Heart left ventricle (tissue), 16 donors: ENCODE measurements around the gene RANBP17. TPM values are rescaled to one million over a fixed set of nuclear protein-coding genes. Genes with fewer than 3 reads are reported as not detected.

ENCODE experiments used
- ATAC-seq, 4 donors: fragments of 200-7000 bp; cut with Tn5 transposase; one replicate each; pipeline ENCODE4 v1.9.1; 2020 to 2022; ENCODE audit warnings: moderate library complexity in 4 of 4, mild to moderate bottlenecking in 3 of 4, moderate number of reproducible peaks in 1 of 4
- DNase-seq, 5 donors: peaks; one replicate each; pipeline ENCODE4 v3.0.0-alpha.2; 2020
- H3K27ac ChIP-seq, 12 donors: fragments of 200-600 bp; sonication (generic) in 4 of 12; one replicate each; pipeline versions ENCODE4 v1.5.0 to v1.8.0; 2016 to 2022; ENCODE audit warnings: mild to moderate bottlenecking in 2 of 12
- H3K27me3 ChIP-seq, 9 donors: fragments of 200-600 bp; sonication (generic) in 2 of 9; one replicate each; pipeline versions ENCODE4 v1.5.1 to v1.8.0; 2016 to 2022; ENCODE audit warnings: mild to moderate bottlenecking in 3 of 9
- H3K36me3 ChIP-seq, 9 donors: fragments of 200-600 bp; sonication (generic) in 2 of 9; one replicate each; pipeline versions ENCODE4 v1.5.0 to v1.8.0; 2018 to 2022; ENCODE audit warnings: mild to moderate bottlenecking in 2 of 9
- H3K4me1 ChIP-seq, 12 donors: fragments of 200-600 bp; sonication (generic) in 4 of 12; one replicate each; pipeline versions ENCODE4 v1.5.0 to v1.8.0; 2016 to 2022; ENCODE audit warnings: mild to moderate bottlenecking in 3 of 12
- H3K4me3 ChIP-seq, 12 donors: fragments of 200-600 bp; sonication (generic) in 4 of 12; one replicate each; pipeline versions ENCODE4 v1.5.0 to v1.8.0; 2017 to 2022; ENCODE audit warnings: mild to moderate bottlenecking in 9 of 12, moderate library complexity in 4 of 12
- H3K9me3 ChIP-seq, 12 donors: fragments of 200-600 bp; sonication (generic) in 4 of 12; one replicate each; pipeline versions ENCODE4 v1.5.0 to v1.8.0; 2016 to 2022; ENCODE audit warnings: mild to moderate bottlenecking in 1 of 12
- CTCF ChIP-seq, 12 donors: fragments of 200-600 bp; sonication (generic) in 4 of 12; IDR thresholded peaks; one replicate each; pipeline versions ENCODE4 v1.5.0 to v1.8.0; 2018 to 2022; ENCODE audit warnings: antibody characterized with exemption in 12 of 12, mild to moderate bottlenecking in 5 of 12
- POLR2A ChIP-seq, 2 donors: fragments of 450-650 bp; IDR thresholded peaks; one replicate each; pipeline ENCODE4 v1.6.1; 2017; ENCODE audit warnings: antibody characterized with exemption in 2 of 2, mild to moderate bottlenecking in 2 of 2, moderate library complexity in 2 of 2
- WGBS, 4 donors: extraction: QIAGEN DNeasy Blood & Tissue Kit in 2 of 4; methylation state at CpG; one replicate each; pipeline versions ENCODE4 v1.1.5 to v1.1.7; 2013 to 2018; 5-methylcytosine and 5-hydroxymethylcytosine counted together
- intact Hi-C, 10 donors: fragments of 100-400 bp; cut with DNase I; formaldehyde crosslinking; loops; one replicate each; pipeline versions ENCODE4 v1.11.1 to v1.14.2; 2022
- polyA plus RNA-seq, 2 donors: library from polyadenylated mRNA; stranded (reverse); fragments of 200-250 nt; gene quantifications; one replicate each; pipeline ENCODE4 v1.2.3, GENCODE V29; 2013
- total RNA-seq, 9 donors: library from RNA; depleted of rRNA in 2 of 9; stranded (reverse); fragments of >200 nt in 2 of 9; fragmentation: NEBNext Ultra II Directional in 3 of 9; extraction: Animal tissue kit (Norgen Biotek cat#: 25700) in 3 of 9; gene quantifications; one replicate each; pipeline versions ENCODE4 v1.1.0 to v1.2.4, GENCODE V29; 2016 to 2023
- donor health status: ischemic (EF 13 %, LVEDD 7.1; RV severe dilation, severe dysfunction).
- donor health status: healthy with polysubstance abuse.
- donor health status: DM: no; HTN: yes; CAD: no.
- donor health status: DM: no; HTN: no; CAD: no.
- donor health status: ischemic (EF 25% LVEDD 6.9; RV normal size, moderate dysfunction).
- donor health status: ischemic (EF 25% LVEDD 5.7; RV mildly dilated, moderate dysfunction).
- donor health status: healthy.
- donor health status: DM: yes; HTN: yes; CAD: no.
- donor health status: ischemic (EF 35%, LVEDD 5.7; RV mildly dilated, moderate dysfunction).
- donor health status: nonischemic (EF 11% LVEDD 7.7; RV severe dilation, severe dysfunction).
- donor health status: DM: yes; HTN: yes; CAD: no.
- donor health status: PGD.
- donor health status: ischemic (EF 29% LVEDD 5.4; RV normal size, mild dysfunction).
- donor health status: nonischemic (EF 23%, LVEDD 6.1; RV moderate dilation, normal function).

RANBP17 gene
- total and polyA plus RNA-seq, 11 donors: 0.65 to 11.5 (median 3.7) TPM

- Histone ChIP-seq H3K27ac (no peak overlapping the region), H3K9me3 (no peaks in the 10 kb centered on the region), H3K4me3 (no peak overlapping the region), H3K4me1 (no peaks in the 10 kb centered on the region), H3K27me3 (no peaks in the 10 kb centered on the region), H3K36me3 (no peaks in the 10 kb centered on the region)
- ATAC-seq (no peak), DNase-seq (no peak)
- no peak for TF ChIP-seq CTCF (IDR thresholded peaks at IDR 0.05)
- no peak for TF ChIP-seq POLR2A (IDR thresholded peaks at IDR 0.05)
- intact Hi-C loops: no loop called here
Measured at GRCh38 chr5:171142617-171143016, 280.8 kb downstream of the RANBP17 start.

GRCh38 chr5:171143171-171143570 lies 281.4 kb downstream of the RANBP17 start:
- Histone ChIP-seq H3K36me3 (no peaks in the 10 kb centered on the region), H3K27ac (no peak overlapping the region), H3K9me3 (no peaks in the 10 kb centered on the region), H3K4me3 (no peak overlapping the region), H3K4me1 (no peaks in the 10 kb centered on the region), H3K27me3 (no peaks in the 10 kb centered on the region)
- ATAC-seq (no peak), DNase-seq (no peak)
- intact Hi-C loops: no loop called here
- WGBS, 4 donors: 70 to 76% (median 74%) methylated on average over 3 of the region's 3 CpGs
- TF ChIP-seq CTCF (IDR thresholded peaks at IDR 0.05) (no peak), POLR2A (IDR thresholded peaks at IDR 0.05) (no peak)

DNA sequence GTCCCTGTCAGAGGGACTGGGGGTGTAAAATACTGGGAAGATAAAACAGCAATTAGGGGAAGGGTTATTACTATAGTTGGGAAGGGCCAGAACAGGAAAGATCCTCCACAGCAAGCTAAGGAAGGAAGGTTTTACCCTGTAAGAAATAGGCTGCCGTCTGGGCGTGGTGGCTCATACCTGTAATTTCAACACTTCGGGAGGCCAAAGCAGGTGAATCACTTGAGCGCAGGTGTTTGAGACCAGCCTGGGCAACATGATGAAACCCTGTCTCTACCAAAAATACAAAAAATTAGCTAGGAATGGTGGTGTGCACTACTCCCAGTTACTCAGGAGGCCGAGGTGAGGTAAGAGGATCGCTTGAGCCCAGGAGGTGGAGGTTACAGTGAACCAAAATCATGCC lies 282.1 kb downstream of the RANBP17 start:
- WGBS, 4 donors: 89 to 98% (median 96%) methylated on average over 6 of the region's 6 CpGs
- Histone ChIP-seq H3K4me1 (no peaks in the 10 kb centered on the region), H3K4me3 (no peak overlapping the region), H3K27me3 (no peaks in the 10 kb centered on the region), H3K27ac (no peak overlapping the region), H3K9me3 (no peaks in the 10 kb centered on the region), H3K36me3 (no peaks in the 10 kb centered on the region)
- no peak for DNase-seq
- no peak for ATAC-seq
- TF ChIP-seq POLR2A (IDR thresholded peaks at IDR 0.05): no peak
- intact Hi-C loops: no loop called here

DNA sequence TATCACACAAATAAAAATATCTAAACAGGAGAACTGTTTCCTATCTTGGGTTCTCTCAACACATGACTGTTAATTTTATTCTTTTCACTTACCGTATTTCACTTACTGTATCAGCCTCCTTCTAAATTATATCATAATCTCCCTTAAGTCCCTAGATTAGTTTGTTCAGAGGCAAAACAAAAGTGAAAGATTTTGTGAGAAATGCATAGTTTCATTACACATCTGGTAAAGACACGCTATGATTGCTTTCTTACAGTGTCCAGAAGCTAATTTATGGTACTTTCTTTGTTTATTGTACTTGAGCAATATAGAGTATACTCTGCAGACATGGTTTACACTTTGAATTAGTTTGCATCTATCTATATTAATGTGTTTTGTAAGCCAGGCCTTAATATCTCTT lies 287.5 kb downstream of the RANBP17 start:
- TF ChIP-seq CTCF (IDR thresholded peaks at IDR 0.05) (no peak), POLR2A (IDR thresholded peaks at IDR 0.05) (no peak)

DNA sequence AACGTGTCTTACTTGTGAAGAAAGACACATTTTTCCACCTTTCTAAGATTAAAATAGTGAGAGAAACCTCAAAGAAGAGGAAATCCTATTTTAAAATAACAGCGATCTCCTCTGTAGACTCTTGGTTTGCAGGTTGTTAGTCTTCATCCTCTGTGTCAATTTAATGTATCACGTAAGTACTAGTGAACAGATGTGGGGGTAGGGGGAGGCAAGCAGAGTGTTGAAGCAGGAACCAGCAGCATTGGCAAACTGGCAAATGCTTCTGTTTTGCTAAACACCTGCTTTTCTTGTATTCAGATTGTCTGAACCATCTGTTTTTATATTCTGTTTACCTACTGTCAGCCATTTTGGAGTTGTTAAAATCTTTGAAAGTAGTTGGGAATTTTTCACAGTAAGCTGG lies 288.0 kb downstream of the RANBP17 start:
- ATAC-seq: no peak
- no peaks in the 10 kb centered on the region for H3K27me3 ChIP-seq
- H3K4me1 ChIP-seq: no peaks in the 10 kb centered on the region
- TF ChIP-seq CTCF (IDR thresholded peaks at IDR 0.05): no peak
- TF ChIP-seq POLR2A (IDR thresholded peaks at IDR 0.05): no peak
- H3K27ac ChIP-seq: no peak overlapping the region
- intact Hi-C loops: loop anchor here in 1 of 10 donors (5.0 kb wide), 1 partner anchor 342 kb away; no protein-coding TSS in a partner anchor
- no peak for DNase-seq
- WGBS, 4 donors: 83 to 92% (median 90%) methylated on average over 3 of the region's 3 CpGs
- no peak overlapping the region for H3K4me3 ChIP-seq
- H3K9me3 ChIP-seq: no peaks in the 10 kb centered on the region
- H3K36me3 ChIP-seq: no peaks in the 10 kb centered on the region

More for the DNA sequence above, 287.5 kb downstream of the RANBP17 start:
- no peaks in the 10 kb centered on the region for H3K36me3 ChIP-seq
- WGBS, 4 donors: 72 to 94% (median 93%) methylated on average over 2 of the region's 2 CpGs
- H3K27ac ChIP-seq: no peak overlapping the region
- intact Hi-C loops: no loop called here
- H3K4me3 ChIP-seq: no peak overlapping the region
- DNase-seq (no peak), ATAC-seq (no peak)
- H3K27me3 ChIP-seq: no peaks in the 10 kb centered on the region
- H3K4me1 ChIP-seq: no peaks in the 10 kb centered on the region
- H3K9me3 ChIP-seq: no peaks in the 10 kb centered on the region
